Astrocyte (in vitro differentiated cells and primary cell): ENCODE measurements around the gene OPA1.

ENCODE experiments used
- CTCF ChIP-seq: IDR thresholded peaks from 2 replicates; pipeline ENCODE4 v1.5.1; 2011; ENCODE audit warnings: low read depth, mild to moderate bottlenecking, inconsistent platforms, low read length, moderate library complexity; ENCODE audit not compliant: insufficient read depth
- EZH2 ChIP-seq: IDR thresholded peaks from 2 replicates; pipeline ENCODE4 v1.6.1; 2012; ENCODE audit warnings: mild to moderate bottlenecking, low read length, inconsistent platforms; ENCODE audit not compliant: insufficient read depth

- no peak for TF ChIP-seq CTCF
- TF ChIP-seq EZH2: no peak
Observed at GRCh38 chr3:193545304-193545703, 47.7 kb upstream of the OPA1 start.
